ENCODE results near the gene CCNQ.

GRCh38 chrX:153588782-153589446, 10.0 kb downstream of the CCNQ start:
- no peak for TF ChIP-seq CTCF (IDR thresholded peaks at IDR 0.05)
- no peak for TF ChIP-seq POLR2AphosphoS5 (IDR thresholded peaks at IDR 0.05)
